Caco-2 (cell line): ENCODE measurements around the gene TPD52L3. TPM values are rescaled to one million over a fixed set of nuclear protein-coding genes. Genes with fewer than 3 reads are reported as not detected.

Source experiments
- BruUV-seq: library from RNA; stranded (reverse); fragments of 400-500 nt; replicated peaks from 2 replicates; lab custom pipeline; 2021; lab: Mats Ljungman, UMichigan
- CTCF ChIA-PET: fragments of 300-600 bp; sonication (Branson Sonifier 250); formaldehyde crosslinking; loops from one replicate; lab custom pipeline; 2022; ENCODE audit warnings: antibody characterized with exemption; lab: Charles Lee
- POLR2A ChIA-PET: fragments of 300-600 bp; sonication (Branson Sonifier 250); formaldehyde crosslinking; loops from one replicate; lab custom pipeline; 2022; ENCODE audit warnings: antibody characterized with exemption; lab: Charles Lee
- DNase-seq, 2 experiments: peaks; one replicate each; pipeline versions ENCODE4 v3.0.0 to v3.0.0-alpha.2; 2020 to 2022
- H3K27me3 ChIP-seq: replicated peaks from 2 replicates; pipeline ENCODE4 v1.6.0; 2011; ENCODE audit warnings: low read length; ENCODE audit not compliant: control insufficient read depth, insufficient read depth
- H3K36me3 ChIP-seq: 2 replicates; pipeline ENCODE4 v1.5.1; 2011; ENCODE audit warnings: low read length; ENCODE audit not compliant: control insufficient read depth, insufficient read depth
- H3K4me1 ChIP-seq: fragments of 250-450 bp; sonication (Bioruptor Pico); 2 replicates; pipeline ENCODE4 v1.5.1; 2020; ENCODE audit warnings: mild to moderate bottlenecking
- H3K4me3 ChIP-seq: 2 replicates; pipeline ENCODE4 v1.5.1; 2011; ENCODE audit warnings: low read depth, mild to moderate bottlenecking, control low read depth, low read length
- H3K9me3 ChIP-seq: fragments of 250-450 bp; sonication (Bioruptor Pico); 2 replicates; pipeline ENCODE4 v1.5.1; 2020; ENCODE audit warnings: mild to moderate bottlenecking, moderate library complexity
- H3K27ac Mint-ChIP-seq: one replicate; pipeline ENCODE4 v1.8.0; 2022; ENCODE audit warnings: mixed read lengths; ENCODE audit not compliant: unreplicated experiment
- H3K27me3 Mint-ChIP-seq: one replicate; pipeline ENCODE4 v1.8.0; 2022; ENCODE audit warnings: mixed read lengths; ENCODE audit not compliant: insufficient read depth, unreplicated experiment
- H3K36me3 Mint-ChIP-seq: one replicate; pipeline ENCODE4 v1.8.0; 2022; ENCODE audit warnings: mild to moderate bottlenecking, mixed read lengths; ENCODE audit not compliant: insufficient read depth, unreplicated experiment
- H3K4me1 Mint-ChIP-seq: one replicate; pipeline ENCODE4 v1.8.0; 2022; ENCODE audit warnings: low read depth, mixed read lengths; ENCODE audit not compliant: unreplicated experiment
- H3K4me3 Mint-ChIP-seq: one replicate; pipeline ENCODE4 v1.8.0; 2022; ENCODE audit warnings: mild to moderate bottlenecking, moderate library complexity, mixed read lengths; ENCODE audit not compliant: unreplicated experiment
- H3K9me3 Mint-ChIP-seq: one replicate; pipeline ENCODE4 v1.8.0; 2022; ENCODE audit warnings: mixed read lengths; ENCODE audit not compliant: unreplicated experiment
- intact Hi-C: fragments of 100-400 bp; cut with micrococcal nuclease; formaldehyde crosslinking; loops from one replicate; pipeline ENCODE4 v1.10.0; 2022; ENCODE audit not compliant: unreplicated experiment
- total RNA-seq: library from RNA; stranded (reverse); gene quantifications from 2 replicates; pipeline ENCODE4 v1.2.3, GENCODE V29; 2022
- TF ChIP-seq, protein P1 (sequence below), 2 experiments: fragments of 200-600 bp in 1 of 2; IDR thresholded peaks; 1 replicate in 1 of 2; 2 replicates in 1 of 2; pipeline versions ENCODE4 v1.5.1 to v1.8.0; 2011 to 2022; ENCODE audit warnings: antibody characterized with exemption in 1 of 2, control low read depth in 1 of 2, inconsistent platforms in 1 of 2, low read depth in 1 of 2, low read length in 1 of 2, mild to moderate bottlenecking in 1 of 2, moderate library complexity in 1 of 2; ENCODE audit not compliant: insufficient read depth in 1 of 2, severe bottlenecking in 1 of 2, unreplicated experiment in 1 of 2

The TPD52L3 gene
- total RNA-seq, 1 experiment from 2014 or later, result not detected

DNA sequence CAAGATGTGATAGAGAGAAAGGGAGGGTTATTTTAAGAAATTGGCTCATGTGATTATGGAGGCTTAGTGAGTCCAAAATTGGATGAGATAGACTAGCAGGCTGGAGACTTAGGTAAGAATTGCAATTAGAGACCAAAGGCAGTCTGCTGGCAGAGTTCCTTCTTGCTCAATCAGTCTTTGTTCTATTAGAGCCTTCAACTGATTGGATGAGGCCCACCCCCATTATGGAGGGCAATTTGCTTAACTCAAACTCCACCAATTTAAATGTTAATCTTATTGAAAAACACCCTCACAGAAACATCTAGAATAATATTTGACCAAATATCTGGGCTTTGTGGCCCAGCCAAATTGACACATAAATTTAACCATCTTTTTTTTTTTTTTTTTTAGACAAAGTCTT, 23.9 kb upstream of the TPD52L3 start:
- H3K4me1 Mint-ChIP-seq, result no peaks in the 10 kb centered on the region
- H3K9me3 Mint-ChIP-seq, result no peaks in the 10 kb centered on the region
- no peak overlapping the region for H3K27ac Mint-ChIP-seq
- Histone ChIP-seq H3K27me3 (no peaks in the 10 kb centered on the region), H3K4me1 (no peaks in the 10 kb centered on the region), H3K36me3 (no peaks in the 10 kb centered on the region), H3K4me3 (no peak overlapping the region), H3K9me3 (no peaks in the 10 kb centered on the region)
- intact Hi-C loops, result loop anchor here (2.0 to 10.0 kb wide), 2 partner anchors 177 to 419 kb away; no protein-coding TSS in a partner anchor
- peaks cover 3% of the 10 kb centered on the region for H3K27me3 Mint-ChIP-seq
- no peak overlapping the region for H3K4me3 Mint-ChIP-seq
- TF ChIP-seq, protein P1, sequence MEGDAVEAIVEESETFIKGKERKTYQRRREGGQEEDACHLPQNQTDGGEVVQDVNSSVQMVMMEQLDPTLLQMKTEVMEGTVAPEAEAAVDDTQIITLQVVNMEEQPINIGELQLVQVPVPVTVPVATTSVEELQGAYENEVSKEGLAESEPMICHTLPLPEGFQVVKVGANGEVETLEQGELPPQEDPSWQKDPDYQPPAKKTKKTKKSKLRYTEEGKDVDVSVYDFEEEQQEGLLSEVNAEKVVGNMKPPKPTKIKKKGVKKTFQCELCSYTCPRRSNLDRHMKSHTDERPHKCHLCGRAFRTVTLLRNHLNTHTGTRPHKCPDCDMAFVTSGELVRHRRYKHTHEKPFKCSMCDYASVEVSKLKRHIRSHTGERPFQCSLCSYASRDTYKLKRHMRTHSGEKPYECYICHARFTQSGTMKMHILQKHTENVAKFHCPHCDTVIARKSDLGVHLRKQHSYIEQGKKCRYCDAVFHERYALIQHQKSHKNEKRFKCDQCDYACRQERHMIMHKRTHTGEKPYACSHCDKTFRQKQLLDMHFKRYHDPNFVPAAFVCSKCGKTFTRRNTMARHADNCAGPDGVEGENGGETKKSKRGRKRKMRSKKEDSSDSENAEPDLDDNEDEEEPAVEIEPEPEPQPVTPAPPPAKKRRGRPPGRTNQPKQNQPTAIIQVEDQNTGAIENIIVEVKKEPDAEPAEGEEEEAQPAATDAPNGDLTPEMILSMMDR (IDR thresholded peaks at IDR 0.05; ENCODE audit: insufficient read depth in 1 of 2, low read depth in 1 of 2, low read length in 1 of 2, severe bottlenecking in 1 of 2, unreplicated experiment in 1 of 2), result no peak
- CTCF ChIA-PET, result no interaction called here
- no TSS peak for BruUV-seq
- no peaks in the 10 kb centered on the region for H3K36me3 Mint-ChIP-seq
- POLR2A ChIA-PET, result no interaction called here
- no peak for DNase-seq

- H3K9me3 Mint-ChIP-seq, result no peaks in the 10 kb centered on the region
- H3K4me1 Mint-ChIP-seq, result no peaks in the 10 kb centered on the region
- no peak overlapping the region for H3K4me3 Mint-ChIP-seq
- Histone ChIP-seq H3K36me3 (no peaks in the 10 kb centered on the region), H3K27me3 (no peaks in the 10 kb centered on the region), H3K4me1 (no peaks in the 10 kb centered on the region), H3K9me3 (no peaks in the 10 kb centered on the region), H3K4me3 (no peak overlapping the region)
- no peak overlapping the region for H3K27ac Mint-ChIP-seq
- H3K36me3 Mint-ChIP-seq, result no peaks in the 10 kb centered on the region
- H3K27me3 Mint-ChIP-seq, result peaks cover 3% of the 10 kb centered on the region
- ChIA-PET POLR2A (no interaction called here), CTCF (interaction anchor here (0.6 to 1.8 kb wide), 14 partner anchors 37 to 507 kb away, joined by 3 to 23 read pairs (median 4); a partner anchor contains a TSS)
- BruUV-seq, result no TSS peak
- DNase-seq, result peak in 1 of 2 experiments; percentile 10
- TF ChIP-seq, protein P1 (IDR thresholded peaks at IDR 0.05; ENCODE audit: insufficient read depth in 1 of 2, low read depth in 1 of 2, low read length in 1 of 2, severe bottlenecking in 1 of 2, unreplicated experiment in 1 of 2), result peak; percentile 36 to 43
- intact Hi-C loops, result loop anchor here (1.0 to 10.0 kb wide), 3 partner anchors 109 to 421 kb away; no protein-coding TSS in a partner anchor
Measured at GRCh38 chr9:6305954-6306563, 22.1 kb upstream of the TPD52L3 start.

- intact Hi-C loops, result loop anchor here (10.0 kb wide), 1 partner anchor 423 kb away; no protein-coding TSS in a partner anchor
- no TSS peak for BruUV-seq
- CTCF ChIA-PET, result no interaction called here
Measured at GRCh38 chr9:6307551-6308096, 20.6 kb upstream of the TPD52L3 start.

More at GRCh38 chr9:6307551-6308096, 20.6 kb upstream of the TPD52L3 start:
- no peaks in the 10 kb centered on the region for H3K9me3 ChIP-seq
- Mint-ChIP-seq H3K4me1 (no peaks in the 10 kb centered on the region), H3K36me3 (no peaks in the 10 kb centered on the region), H3K9me3 (no peaks in the 10 kb centered on the region), H3K27ac (no peak overlapping the region), H3K4me3 (no peak overlapping the region), H3K27me3 (peaks cover 3% of the 10 kb centered on the region)
- H3K36me3 ChIP-seq, result no peaks in the 10 kb centered on the region
- TF ChIP-seq, protein P1 (IDR thresholded peaks at IDR 0.05; ENCODE audit: insufficient read depth in 1 of 2, low read depth in 1 of 2, low read length in 1 of 2, severe bottlenecking in 1 of 2, unreplicated experiment in 1 of 2), result no peak
- POLR2A ChIA-PET, result no interaction called here
- H3K4me1 ChIP-seq, result no peaks in the 10 kb centered on the region
- H3K4me3 ChIP-seq, result no peak overlapping the region
- DNase-seq, result no peak
- H3K27me3 ChIP-seq, result no peaks in the 10 kb centered on the region
